Neural progenitor cell (in vitro differentiated cells): ENCODE measurements around the gene SMOC2.

Experiments
- CTCF ChIP-seq: fragments of 200-600 bp; sonication (generic); IDR thresholded peaks from 2 replicates; pipeline ENCODE4 v1.5.1; 2017; ENCODE audit warnings: antibody characterized with exemption, mild to moderate bottlenecking
- EZH2 ChIP-seq: fragments of 200-600 bp; sonication (generic); IDR thresholded peaks from 2 replicates; pipeline ENCODE4 v1.6.1; 2017; ENCODE audit warnings: antibody characterized with exemption, mild to moderate bottlenecking, moderate library complexity
- EZH2phosphoT487 ChIP-seq: fragments of 200-600 bp; sonication (generic); IDR thresholded peaks from 2 replicates; pipeline ENCODE4 v1.6.1; 2017; ENCODE audit warnings: antibody characterized with exemption

GRCh38 chr6:168535711-168536110, 94.7 kb downstream of the SMOC2 start:
- TF ChIP-seq CTCF (no peak), EZH2phosphoT487 (no peak), EZH2 (no peak)
